Measurements from ENCODE around the gene C6orf163. TPM values are rescaled to one million over a fixed set of nuclear protein-coding genes. Genes with fewer than 3 reads are reported as not detected.

The C6orf163 gene
- total and polyA plus RNA-seq, 8 donors, result 0.46 to 6.2 (median 1.5) TPM

- Histone ChIP-seq H3K36me3 (no peaks in the 10 kb centered on the region), H3K27ac (no peak overlapping the region), H3K9me3 (no peaks in the 10 kb centered on the region), H3K27me3 (no peaks in the 10 kb centered on the region), H3K4me1 (peaks cover 0 to 4% (median 4%) of the 10 kb centered on the region in 3 donors), H3K4me3 (no peak overlapping the region)
- no peak for ATAC-seq
- no peak for TF ChIP-seq CTCF (IDR thresholded peaks at IDR 0.05)
- 37 to 53% methylated on average over 2 of the region's 2 CpGs for WGBS, 2 donors
- no peak for DNase-seq
- no peak for FAIRE-seq
- intact Hi-C loops (cut with DNase I), result no loop called here
Observed at GRCh38 chr6:87341158-87341557, 3.5 kb upstream of the C6orf163 start.

- no peaks in the 10 kb centered on the region for H3K27me3 ChIP-seq
- H3K4me1 ChIP-seq, result peaks cover 0 to 4% (median 4%) of the 10 kb centered on the region in 3 donors
- ATAC-seq, result no peak
- H3K4me3 ChIP-seq, result no peak overlapping the region
- no peak for TF ChIP-seq CTCF (IDR thresholded peaks at IDR 0.05)
- intact Hi-C loops (cut with DNase I), result no loop called here
- no peak for DNase-seq
- H3K36me3 ChIP-seq, result no peaks in the 10 kb centered on the region
- FAIRE-seq, result no peak
- H3K27ac ChIP-seq, result no peak overlapping the region
- 98% methylated on average over 1 of the region's 1 CpG for WGBS, 2 donors
- H3K9me3 ChIP-seq, result no peaks in the 10 kb centered on the region
Observed at GRCh38 chr6:87341899-87342298, 2.7 kb upstream of the C6orf163 start.

- FAIRE-seq (no peak), ATAC-seq (peak in 2 of 4 donors; percentile 17 to 25), DNase-seq (no peak)
- Histone ChIP-seq H3K9me3 (no peaks in the 10 kb centered on the region), H3K36me3 (no peaks in the 10 kb centered on the region), H3K4me3 (no peak overlapping the region), H3K4me1 (peaks cover 0 to 4% (median 4%) of the 10 kb centered on the region in 3 donors), H3K27me3 (no peaks in the 10 kb centered on the region), H3K27ac (no peak overlapping the region)
- intact Hi-C loops (cut with DNase I), result no loop called here
- no peak for TF ChIP-seq CTCF (IDR thresholded peaks at IDR 0.05)
Observed at GRCh38 chr6:87342829-87343228, 1.8 kb upstream of the C6orf163 start.

- intact Hi-C loops (cut with DNase I), result no loop called here
- Histone ChIP-seq H3K4me3 (no peak overlapping the region), H3K4me1 (peaks cover 0 to 4% (median 0%) of the 10 kb centered on the region in 3 donors), H3K9me3 (no peaks in the 10 kb centered on the region), H3K27ac (no peak overlapping the region), H3K36me3 (no peaks in the 10 kb centered on the region), H3K27me3 (no peaks in the 10 kb centered on the region)
- FAIRE-seq, result no peak
- no peak for TF ChIP-seq CTCF (IDR thresholded peaks at IDR 0.05)
- 64% methylated on average over 3 of the region's 3 CpGs for WGBS, 2 donors
- no peak for DNase-seq
- no peak for ATAC-seq
Observed at GRCh38 chr6:87346700-87347099, 2.1 kb downstream of the C6orf163 start.

GRCh38 chr6:87349896-87350295 is 5.3 kb downstream of the C6orf163 start:
- no peak for FAIRE-seq
- WGBS, 2 donors, result 95 to 96% methylated on average over 2 of the region's 2 CpGs

More at GRCh38 chr6:87349896-87350295, 5.3 kb downstream of the C6orf163 start:
- ATAC-seq (no peak), DNase-seq (no peak)
- Histone ChIP-seq H3K4me3 (no peak overlapping the region), H3K9me3 (no peaks in the 10 kb centered on the region), H3K4me1 (no peaks in the 10 kb centered on the region), H3K27me3 (no peaks in the 10 kb centered on the region), H3K27ac (no peak overlapping the region), H3K36me3 (no peaks in the 10 kb centered on the region)
- intact Hi-C loops (cut with DNase I), result no loop called here
- no peak for TF ChIP-seq CTCF (IDR thresholded peaks at IDR 0.05)

Measured in pancreas (tissue), 10 donors.